A549 (cell line): ENCODE data around the gene HES3.

Experiments
- CBX2 ChIP-seq: fragments of 200-600 bp; sonication (generic); IDR thresholded peaks from 2 replicates; pipeline ENCODE4 v1.6.1; 2016; ENCODE audit warnings: low read depth, mild to moderate bottlenecking, borderline replicate concordance
- CTCF ChIP-seq: fragments of >200 bp; sonication (Bioruptor Twin); formaldehyde crosslinking; IDR thresholded peaks from 3 replicates; pipeline ENCODE4 v1.5.1; 2016
- EP300 ChIP-seq, 2 experiments: fragments of >200 bp; sonication (Bioruptor Twin); formaldehyde crosslinking; IDR thresholded peaks; 2 replicates in 1 of 2; 3 replicates in 1 of 2; pipeline ENCODE4 v1.6.1; 2016 to 2017
- ESRRA ChIP-seq: fragments of 150-350 bp; IDR thresholded peaks from 2 replicates; pipeline ENCODE4 v1.6.1; 2014; ENCODE audit warnings: mild to moderate bottlenecking, low read length, borderline replicate concordance
- HOXA7 ChIP-seq: fragments of 250-450 bp; sonication (Bioruptor Pico); IDR thresholded peaks from 2 replicates; pipeline ENCODE4 v1.5.0; 2020; ENCODE audit warnings: mild to moderate bottlenecking, moderate library complexity
- JUNB ChIP-seq: fragments of >200 bp; sonication (Bioruptor Twin); formaldehyde crosslinking; IDR thresholded peaks from 2 replicates; pipeline ENCODE4 v1.6.1; 2016
- POLR2A ChIP-seq: IDR thresholded peaks from 2 replicates; pipeline ENCODE4 v1.6.1; 2012; ENCODE audit warnings: mild to moderate bottlenecking, low read length
- REST ChIP-seq: fragments of 200-600 bp; sonication (generic); IDR thresholded peaks from 2 replicates; pipeline ENCODE4 v1.6.1; 2016; ENCODE audit warnings: antibody characterized with exemption, mild to moderate bottlenecking, moderate library complexity
- ZSCAN20 ChIP-seq: fragments of 250-450 bp; sonication (Bioruptor Pico); IDR thresholded peaks from 2 replicates; pipeline ENCODE4 v1.8.0; 2022; ENCODE audit warnings: mild to moderate bottlenecking, moderate library complexity

GRCh38 chr1:6288026-6288425, 44.0 kb downstream of the HES3 start:
- no peak for TF ChIP-seq EP300 (IDR thresholded peaks at IDR 0.05)
- TF ChIP-seq HOXA7, result no peak
- no peak for TF ChIP-seq CBX2
- TF ChIP-seq CTCF, result no peak
- no peak for TF ChIP-seq REST
- no peak for TF ChIP-seq ESRRA
- TF ChIP-seq JUNB, result no peak
- TF ChIP-seq POLR2A, result no peak
- TF ChIP-seq ZSCAN20 (CRISPR knock-in tag), result no peak
